ENCODE results near the gene MTURN.

The MTURN gene

GRCh38 chr7:30145426-30145970, 10.7 kb downstream of the MTURN start (continued):
- TF ChIP-seq TSHZ2 (CRISPR knock-in tag; IDR thresholded peaks at IDR 0.05) (no peak), PPARA (CRISPR knock-in tag; IDR thresholded peaks at IDR 0.05; ENCODE audit: borderline replicate concordance) (no peak)

- no peak for TF ChIP-seq TSHZ2 (CRISPR knock-in tag; IDR thresholded peaks at IDR 0.05)
- no peak for TF ChIP-seq ESRRG (CRISPR knock-in tag; IDR thresholded peaks at IDR 0.05)
- no peak for TF ChIP-seq POU6F1 (CRISPR knock-in tag; IDR thresholded peaks at IDR 0.05; ENCODE audit: borderline replicate concordance, low read depth)
- ATAC-seq: no peak
Measured at GRCh38 chr7:30146127-30146612, 11.4 kb downstream of the MTURN start.

- TF ChIP-seq SNAI2 (CRISPR knock-in tag; IDR thresholded peaks at IDR 0.05) (no peak), CSDC2 (CRISPR knock-in tag; IDR thresholded peaks at IDR 0.05) (no peak), ZC3H10 (CRISPR knock-in tag; IDR thresholded peaks at IDR 0.05) (no peak), ISL1 (CRISPR knock-in tag; IDR thresholded peaks at IDR 0.05) (no peak), GLIS3 (CRISPR knock-in tag; IDR thresholded peaks at IDR 0.05) (no peak), CSRNP3 (CRISPR knock-in tag; IDR thresholded peaks at IDR 0.05) (no peak), ARNTL (CRISPR knock-in tag; IDR thresholded peaks at IDR 0.05; ENCODE audit: borderline replicate concordance, low read depth) (no peak), TSHZ2 (CRISPR knock-in tag; IDR thresholded peaks at IDR 0.05) (no peak), ESRRG (CRISPR knock-in tag; IDR thresholded peaks at IDR 0.05) (no peak), ZNF70 (CRISPR knock-in tag; IDR thresholded peaks at IDR 0.05) (no peak), RARB (CRISPR knock-in tag; IDR thresholded peaks at IDR 0.05) (no peak), TOX (CRISPR knock-in tag; IDR thresholded peaks at IDR 0.05; ENCODE audit: borderline replicate concordance) (no peak), PPARA (CRISPR knock-in tag; IDR thresholded peaks at IDR 0.05; ENCODE audit: borderline replicate concordance) (no peak)
- ATAC-seq: no peak
Measured at GRCh38 chr7:30147223-30147622, 12.4 kb downstream of the MTURN start.

- no peak for ATAC-seq
- TF ChIP-seq PPARA (CRISPR knock-in tag; IDR thresholded peaks at IDR 0.05; ENCODE audit: borderline replicate concordance) (no peak), ISL1 (CRISPR knock-in tag; IDR thresholded peaks at IDR 0.05) (no peak), ZNF8 (CRISPR knock-in tag; IDR thresholded peaks at IDR 0.05) (no peak), ZFP3 (CRISPR knock-in tag; IDR thresholded peaks at IDR 0.05) (no peak), BACH2 (CRISPR knock-in tag; IDR thresholded peaks at IDR 0.05; ENCODE audit: borderline replicate concordance) (no peak), ZNF70 (CRISPR knock-in tag; IDR thresholded peaks at IDR 0.05) (no peak), SNAI2 (CRISPR knock-in tag; IDR thresholded peaks at IDR 0.05) (no peak), OSR1 (CRISPR knock-in tag; IDR thresholded peaks at IDR 0.05) (no peak), ZC3H10 (CRISPR knock-in tag; IDR thresholded peaks at IDR 0.05) (no peak), PATZ1 (CRISPR knock-in tag; IDR thresholded peaks at IDR 0.05; ENCODE audit: borderline replicate concordance) (no peak), GLIS3 (CRISPR knock-in tag; IDR thresholded peaks at IDR 0.05) (no peak), ESRRG (CRISPR knock-in tag; IDR thresholded peaks at IDR 0.05) (no peak), POU6F1 (CRISPR knock-in tag; IDR thresholded peaks at IDR 0.05; ENCODE audit: borderline replicate concordance, low read depth) (no peak)
Measured at GRCh38 chr7:30147785-30148184, 13.0 kb downstream of the MTURN start.
